ENCODE data around the gene ACADVL. TPM values are rescaled to one million over a fixed set of nuclear protein-coding genes. Genes with fewer than 3 reads are reported as not detected.

The ACADVL gene
- total RNA-seq, 3 donors from 2014 or later (not counting 1 experiment from before 2014, with no cell fraction given), result 439 to 637 (median 607) TPM

DNA sequence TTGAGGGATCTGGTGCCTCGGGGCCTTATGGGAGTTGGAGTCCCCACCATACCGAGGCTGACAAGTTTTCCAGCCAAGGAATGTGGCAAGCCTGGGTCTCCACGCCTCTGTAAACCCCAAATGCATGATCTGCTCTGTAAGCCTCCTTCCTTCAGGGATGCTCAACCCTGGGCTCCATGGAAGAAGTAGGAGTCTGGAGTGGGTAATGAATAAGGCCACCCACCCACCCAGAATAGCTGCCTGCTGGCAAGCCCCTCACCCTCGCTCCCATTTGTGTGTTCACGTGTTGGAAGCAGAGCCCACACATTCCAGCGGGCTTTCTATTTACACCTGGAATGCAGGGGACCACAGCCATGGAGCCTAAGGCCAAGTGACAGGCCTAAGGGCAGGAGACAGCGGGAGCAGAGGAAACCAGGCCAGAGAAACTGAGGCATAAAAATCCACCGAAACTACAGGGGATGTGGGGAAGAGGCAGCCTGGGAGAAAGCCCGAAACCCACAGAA lies 4.6 kb upstream of the ACADVL start:
- Mint-ChIP-seq H3K4me1 (peaks cover 23 to 54% of the 10 kb centered on the region in 2 donors), H3K36me3 (no peaks in the 10 kb centered on the region), H3K27me3 (ENCODE audit: low read depth in 2 of 2) (peaks cover 7 to 15% of the 10 kb centered on the region in 2 donors), H3K9me3 (no peaks in the 10 kb centered on the region), H3K27ac (peak overlapping the region; percentile 87 to 99), H3K4me3 (peak overlapping the region; percentile 89)
- Histone ChIP-seq H3K27ac (ENCODE audit: low read length) (peak overlapping the region; percentile 67), H3K9me3 (ENCODE audit: control insufficient read depth, insufficient read depth, low read length) (no peaks in the 10 kb centered on the region), H3K4me1 (ENCODE audit: control insufficient read depth, insufficient read depth, low read length) (peaks cover 44% of the 10 kb centered on the region), H3K27me3 (ENCODE audit: control insufficient read depth, insufficient read depth, low read length) (no peaks in the 10 kb centered on the region), H3K36me3 (ENCODE audit: control insufficient read depth, insufficient read depth, low read length) (no peaks in the 10 kb centered on the region), H3K4me3 (ENCODE audit: low read length) (no peak overlapping the region)
- TF ChIP-seq, protein P1, sequence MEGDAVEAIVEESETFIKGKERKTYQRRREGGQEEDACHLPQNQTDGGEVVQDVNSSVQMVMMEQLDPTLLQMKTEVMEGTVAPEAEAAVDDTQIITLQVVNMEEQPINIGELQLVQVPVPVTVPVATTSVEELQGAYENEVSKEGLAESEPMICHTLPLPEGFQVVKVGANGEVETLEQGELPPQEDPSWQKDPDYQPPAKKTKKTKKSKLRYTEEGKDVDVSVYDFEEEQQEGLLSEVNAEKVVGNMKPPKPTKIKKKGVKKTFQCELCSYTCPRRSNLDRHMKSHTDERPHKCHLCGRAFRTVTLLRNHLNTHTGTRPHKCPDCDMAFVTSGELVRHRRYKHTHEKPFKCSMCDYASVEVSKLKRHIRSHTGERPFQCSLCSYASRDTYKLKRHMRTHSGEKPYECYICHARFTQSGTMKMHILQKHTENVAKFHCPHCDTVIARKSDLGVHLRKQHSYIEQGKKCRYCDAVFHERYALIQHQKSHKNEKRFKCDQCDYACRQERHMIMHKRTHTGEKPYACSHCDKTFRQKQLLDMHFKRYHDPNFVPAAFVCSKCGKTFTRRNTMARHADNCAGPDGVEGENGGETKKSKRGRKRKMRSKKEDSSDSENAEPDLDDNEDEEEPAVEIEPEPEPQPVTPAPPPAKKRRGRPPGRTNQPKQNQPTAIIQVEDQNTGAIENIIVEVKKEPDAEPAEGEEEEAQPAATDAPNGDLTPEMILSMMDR (IDR thresholded peaks at IDR 0.05), result no peak
- ATAC-seq, result no peak
- DNase-seq, result no peak
- WGBS (ENCODE audit: insufficient coverage), result 32% methylated on average over 8 of the region's 9 CpGs
- intact Hi-C loops (cut with micrococcal nuclease), result loop anchor here (2.0 to 10.0 kb wide), 3 partner anchors 20 to 470 kb away; partner anchors contain the start of genes CTDNEP1, DVL2, ELP5 and TP53

- intact Hi-C loops (cut with micrococcal nuclease), result loop anchor here (2.0 to 10.0 kb wide), 3 partner anchors 19 to 469 kb away; partner anchors contain the start of genes CTDNEP1, DVL2, ELP5 and TP53
- TF ChIP-seq, protein P1 (IDR thresholded peaks at IDR 0.05), result no peak
- H3K4me3 Mint-ChIP-seq, result no peak overlapping the region
- H3K36me3 ChIP-seq (ENCODE audit: control insufficient read depth, insufficient read depth, low read length), result no peaks in the 10 kb centered on the region
- WGBS (ENCODE audit: insufficient coverage), result 36% methylated on average over 6 of the region's 10 CpGs
- ATAC-seq (no peak), DNase-seq (peak in 1 of 2 donors; percentile 47)
- H3K36me3 Mint-ChIP-seq, result no peaks in the 10 kb centered on the region
- H3K4me3 ChIP-seq (ENCODE audit: low read length), result no peak overlapping the region
- H3K4me1 Mint-ChIP-seq, result peaks cover 29 to 60% of the 10 kb centered on the region in 2 donors
- H3K27ac ChIP-seq (ENCODE audit: low read length), result no peak overlapping the region
- H3K27me3 Mint-ChIP-seq (ENCODE audit: low read depth in 2 of 2), result peaks cover 7 to 14% of the 10 kb centered on the region in 2 donors
- no peaks in the 10 kb centered on the region for H3K9me3 ChIP-seq (ENCODE audit: control insufficient read depth, insufficient read depth, low read length)
- H3K27me3 ChIP-seq (ENCODE audit: control insufficient read depth, insufficient read depth, low read length), result no peaks in the 10 kb centered on the region
- peak overlapping the region in 1 of 2 donors; percentile 87 for H3K27ac Mint-ChIP-seq
- peaks cover 49% of the 10 kb centered on the region for H3K4me1 ChIP-seq (ENCODE audit: control insufficient read depth, insufficient read depth, low read length)
- no peaks in the 10 kb centered on the region for H3K9me3 Mint-ChIP-seq
These were observed 4.0 kb upstream of the ACADVL start for GRCh38 chr17:7215652-7216180.

- H3K27me3 ChIP-seq (ENCODE audit: control insufficient read depth, insufficient read depth, low read length), result no peaks in the 10 kb centered on the region
- Mint-ChIP-seq H3K4me1 (peaks cover 34 to 67% of the 10 kb centered on the region in 2 donors), H3K27ac (peak overlapping the region in 1 of 2 donors; percentile 87), H3K36me3 (no peaks in the 10 kb centered on the region), H3K27me3 (ENCODE audit: low read depth in 2 of 2) (peaks cover 7 to 14% of the 10 kb centered on the region in 2 donors), H3K9me3 (no peaks in the 10 kb centered on the region), H3K4me3 (peak overlapping the region; percentile 19)
- H3K4me1 ChIP-seq (ENCODE audit: control insufficient read depth, insufficient read depth, low read length), result peaks cover 55% of the 10 kb centered on the region
- no peak for DNase-seq
- no peaks in the 10 kb centered on the region for H3K9me3 ChIP-seq (ENCODE audit: control insufficient read depth, insufficient read depth, low read length)
- intact Hi-C loops (cut with micrococcal nuclease), result loop anchor here (5.0 to 10.0 kb wide), 2 partner anchors 36 to 468 kb away; partner anchors contain the start of genes CTDNEP1, ELP5, TP53 and WRAP53
- no peak overlapping the region for H3K4me3 ChIP-seq (ENCODE audit: low read length)
- TF ChIP-seq, protein P1 (IDR thresholded peaks at IDR 0.05), result no peak
- no peaks in the 10 kb centered on the region for H3K36me3 ChIP-seq (ENCODE audit: control insufficient read depth, insufficient read depth, low read length)
- WGBS (ENCODE audit: insufficient coverage), result 49% methylated on average over 7 of the region's 7 CpGs
- no peak for ATAC-seq
- no peak overlapping the region for H3K27ac ChIP-seq (ENCODE audit: low read length)
These were observed 3.3 kb upstream of the ACADVL start for GRCh38 chr17:7216242-7217112.

Measured in natural killer cell (primary cell).